NCI-H1930 (cell line): ENCODE results near the gene MSH2.
A peak's percentile ranks its signal among the peaks of the same experiment; 100 is the strongest.

ENCODE experiments used
- DNase-seq, 2 experiments: peaks; one replicate each; lab custom pipeline; 2025; lab: John Stamatoyannopoulos, UW

Gene MSH2

GRCh38 chr2:47508641-47509040 lies 105.7 kb downstream of the MSH2 start:
- DNase-seq, result no peak

GRCh38 chr2:47509250-47509649 lies 106.3 kb downstream of the MSH2 start:
- DNase-seq, result no peak

- no peak for DNase-seq
Observed at GRCh38 chr2:47509821-47510385, 106.9 kb downstream of the MSH2 start.

DNA sequence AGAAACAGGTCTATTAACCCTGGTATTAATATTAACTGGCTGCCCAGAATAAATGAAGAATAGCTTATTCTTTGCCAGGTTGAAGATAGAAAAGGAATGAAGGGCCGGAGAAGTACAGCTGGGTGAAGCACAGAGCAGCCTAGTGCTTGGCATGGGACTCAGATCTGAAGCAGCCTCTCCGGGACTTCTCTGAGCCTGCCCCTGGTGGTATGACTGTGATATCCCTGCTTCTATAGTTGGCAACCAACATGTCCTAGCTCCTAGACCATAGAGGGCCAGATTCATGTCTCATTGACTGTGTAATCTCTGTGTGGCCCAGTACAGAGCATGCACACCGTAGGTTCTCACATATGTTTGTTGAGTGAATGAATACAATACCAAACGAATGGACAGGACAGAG lies 107.8 kb downstream of the MSH2 start:
- DNase-seq, result no peak

GRCh38 chr2:47512581-47513083 lies 109.7 kb downstream of the MSH2 start:
- DNase-seq, result no peak

DNA sequence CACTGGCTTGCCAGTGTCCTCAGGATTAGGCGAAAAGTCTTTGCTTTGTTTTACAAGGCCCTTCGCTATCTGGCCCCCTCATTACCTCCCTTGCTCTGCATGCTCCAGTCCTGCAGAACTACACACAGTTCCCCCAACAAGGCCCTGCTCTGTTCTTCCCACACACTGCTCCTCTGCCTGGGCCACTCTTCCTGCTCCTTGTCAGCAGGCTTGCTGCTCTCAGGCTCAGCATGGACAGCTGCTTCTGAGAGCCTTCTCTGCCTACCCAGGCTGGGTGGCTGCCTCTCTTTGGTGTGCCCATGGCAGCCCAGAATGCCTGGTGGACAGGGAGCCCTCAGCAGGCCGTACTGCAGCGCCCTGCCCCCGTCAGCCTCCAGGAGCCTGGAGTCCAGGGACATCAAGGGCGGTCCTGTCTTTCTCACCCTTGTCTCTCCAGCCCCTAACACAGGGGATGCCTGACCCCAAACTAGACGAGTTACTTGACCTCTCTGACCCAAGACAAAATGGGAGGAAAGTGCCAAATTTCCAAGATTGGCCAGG lies 111.1 kb downstream of the MSH2 start:
- no peak for DNase-seq

DNA sequence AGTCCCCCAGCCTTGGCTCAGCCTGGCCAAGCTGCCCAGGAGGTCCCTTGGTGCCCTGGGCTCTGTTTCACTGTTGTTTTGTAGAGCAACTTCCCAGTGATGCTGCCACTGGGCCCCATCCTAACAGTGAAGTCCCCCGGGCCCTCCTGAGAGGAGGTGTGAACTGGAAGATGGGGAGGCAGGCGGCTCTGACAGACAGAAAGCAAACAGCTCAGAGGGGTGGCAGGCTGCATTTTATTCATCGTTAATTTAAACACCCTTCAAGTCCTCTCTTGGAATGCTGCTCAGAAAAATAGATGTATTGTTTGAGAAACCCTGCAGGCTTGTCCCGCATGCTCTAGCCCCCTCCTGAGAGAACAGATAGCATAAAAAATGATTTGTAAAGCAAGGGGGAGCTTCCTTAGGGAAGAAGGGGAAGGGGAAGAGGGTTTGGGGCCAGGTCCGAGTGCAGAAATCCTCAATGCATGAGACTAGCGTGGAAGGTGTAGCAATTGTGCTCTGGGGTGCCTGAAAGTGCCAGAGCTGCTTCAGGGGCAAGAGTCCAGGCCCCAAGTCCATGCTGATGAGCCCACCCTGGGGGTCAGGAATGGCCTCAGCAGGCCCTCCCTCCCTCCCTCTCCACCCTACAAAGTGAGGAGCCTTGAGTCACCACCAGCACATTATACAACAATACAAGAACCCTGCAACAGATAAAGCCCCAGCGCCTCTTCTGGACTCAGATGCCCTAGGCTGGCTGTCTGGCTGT lies 113.6 kb downstream of the MSH2 start:
- no peak for DNase-seq

GRCh38 chr2:47518497-47519146 lies 115.7 kb downstream of the MSH2 start:
- no peak for DNase-seq

DNA sequence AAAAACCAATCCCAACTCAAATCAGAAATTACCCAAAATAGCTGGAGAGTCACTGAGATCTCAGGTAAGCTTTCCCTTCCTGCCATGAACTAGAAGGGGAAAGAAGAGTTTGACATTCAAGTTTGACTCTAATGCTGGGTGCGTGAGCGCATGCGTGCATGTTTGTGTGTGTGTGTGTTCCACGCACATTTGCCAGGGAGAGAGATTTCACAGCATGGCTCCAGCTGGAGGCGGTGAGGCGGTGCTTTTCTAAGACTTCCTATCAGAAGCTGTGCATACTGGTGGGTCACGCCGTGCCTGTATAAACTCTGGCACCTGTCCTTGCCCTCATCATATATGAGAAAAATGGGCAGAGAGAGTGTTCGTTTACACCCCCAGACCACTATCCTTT lies 116.2 kb downstream of the MSH2 start:
- no peak for DNase-seq

GRCh38 chr2:47519604-47520301 lies 116.8 kb downstream of the MSH2 start:
- no peak for DNase-seq

DNA sequence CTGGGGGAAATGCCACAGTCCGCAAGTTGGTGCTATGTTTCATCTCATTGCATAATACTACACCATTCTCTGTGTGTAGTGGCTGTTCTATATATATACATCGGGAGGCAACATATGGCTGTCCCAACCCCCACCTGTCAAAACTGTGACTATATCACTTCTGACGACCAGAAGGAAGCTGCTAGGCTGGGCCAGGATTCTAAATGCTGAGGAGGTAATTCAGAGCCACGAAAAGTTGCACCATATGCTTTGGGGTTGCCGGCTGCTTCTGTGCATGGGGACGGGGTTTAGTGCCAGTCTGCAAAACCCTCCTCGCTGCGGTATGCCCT lies 117.3 kb downstream of the MSH2 start:
- DNase-seq, result no peak

- peak; percentile 68 to 88 for DNase-seq
Observed at GRCh38 chr2:47520825-47521665, 118.1 kb downstream of the MSH2 start.

DNA sequence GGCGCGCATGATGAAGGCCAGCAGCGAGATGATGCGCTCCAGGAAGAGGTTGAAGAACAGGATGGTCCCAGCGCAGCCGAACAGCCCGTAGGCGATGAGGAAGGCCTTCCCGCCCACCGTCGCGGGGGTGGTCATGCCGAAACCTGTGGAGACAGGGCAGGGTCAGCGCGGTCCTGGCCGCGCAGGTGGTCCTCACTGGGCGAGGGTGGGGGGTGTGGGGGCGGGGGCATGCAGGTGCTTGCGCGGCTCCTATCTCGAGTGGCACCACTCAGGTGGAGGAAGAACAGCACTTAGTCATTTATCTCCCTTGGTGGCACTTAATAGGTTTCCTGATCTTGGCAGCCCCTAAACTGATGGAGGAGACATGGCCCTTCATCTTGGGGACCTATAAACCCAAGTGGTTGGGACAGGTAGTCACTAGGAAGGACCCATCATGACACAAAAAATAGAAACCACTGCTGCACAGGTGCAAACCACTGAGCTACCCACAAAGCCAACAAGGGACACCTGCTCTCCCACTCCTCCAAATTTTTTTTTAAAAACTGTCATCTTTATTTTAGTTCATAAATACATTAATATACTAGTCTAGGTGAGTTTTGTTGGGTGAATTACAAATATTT lies 118.8 kb downstream of the MSH2 start:
- DNase-seq, result no peak

- no peak for DNase-seq
Observed at GRCh38 chr2:47525167-47525566, 122.2 kb downstream of the MSH2 start.

- no peak for DNase-seq
Observed at GRCh38 chr2:47528455-47528854, 125.5 kb downstream of the MSH2 start.

- DNase-seq, result no peak
Observed at GRCh38 chr2:47528874-47529273, 125.9 kb downstream of the MSH2 start.

DNA sequence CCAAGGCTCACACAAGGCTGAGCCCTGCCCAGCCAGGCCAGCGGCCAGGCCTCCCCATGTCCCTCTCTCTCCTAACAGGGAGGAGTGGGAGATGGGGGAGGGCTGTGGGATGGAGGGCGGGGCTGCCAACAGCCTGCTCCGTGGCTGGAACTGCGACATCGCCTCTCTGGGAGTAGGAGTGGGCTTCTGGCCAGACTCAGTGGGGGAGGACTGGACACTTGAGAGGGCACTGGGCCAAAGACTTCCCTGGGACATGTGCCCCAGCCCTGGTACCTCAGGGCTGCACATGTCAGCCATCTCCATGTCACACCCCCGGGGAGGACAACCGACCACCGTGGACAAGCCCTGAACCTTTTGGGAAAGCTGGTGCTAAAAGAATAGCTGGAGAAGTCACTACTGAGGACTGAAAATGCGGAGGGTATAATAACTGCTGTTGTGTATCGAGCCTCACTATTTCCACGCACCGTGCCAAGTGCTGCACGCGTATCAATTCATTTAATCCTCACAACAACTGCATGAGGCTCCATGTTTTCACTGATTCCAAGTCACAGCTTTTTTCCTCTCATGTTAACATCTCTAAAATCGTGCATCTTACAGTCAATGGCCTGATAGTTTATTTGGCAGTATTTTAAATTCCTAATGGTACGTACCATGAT lies 127.3 kb downstream of the MSH2 start:
- no peak for DNase-seq

DNA sequence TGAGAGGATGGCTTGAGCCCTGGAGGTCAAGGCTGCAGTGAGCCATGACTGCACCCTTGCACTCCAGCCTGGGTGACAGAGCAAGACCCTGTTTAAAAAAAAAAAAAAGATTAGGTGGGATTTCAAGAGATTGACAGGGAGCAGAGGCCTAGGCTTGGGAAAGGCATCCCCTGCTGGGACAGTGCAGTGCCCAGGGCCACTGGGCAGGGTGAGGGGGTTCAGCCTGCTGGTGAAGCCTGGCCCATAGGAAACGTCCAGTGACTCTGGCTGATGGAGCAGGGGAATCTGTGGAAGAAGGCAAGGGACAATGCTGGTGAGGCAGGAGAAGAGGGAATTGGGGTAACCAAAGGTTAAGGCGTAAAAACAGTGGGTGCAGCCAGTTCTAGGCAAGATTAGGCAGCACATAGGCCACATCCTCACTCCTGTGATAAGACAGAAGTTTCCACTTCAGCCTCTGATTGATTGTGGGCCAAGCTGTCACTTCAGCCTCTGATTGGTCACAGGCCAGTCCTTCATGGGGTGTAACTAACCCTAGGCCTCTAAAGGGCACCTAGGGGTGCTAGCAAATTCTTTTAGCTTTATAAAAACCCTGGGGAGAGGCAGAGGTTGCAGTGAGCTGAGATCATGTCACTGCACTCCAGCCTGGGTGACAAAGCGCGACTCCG lies 128.6 kb downstream of the MSH2 start:
- DNase-seq, result no peak
